RWPE2 (cell line): Measurements from ENCODE around the gene INHBC.

Experiments used
- ATAC-seq: fragments of 200-7000 bp; cut with Tn5 transposase; 3 replicates; pipeline ENCODE4 v1.9.1; 2021; ENCODE audit warnings: low read depth
- DNase-seq: peaks from one replicate; pipeline ENCODE4 v3.0.0-alpha.2; 2020; ENCODE audit warnings: low spot score
- H3K27ac ChIP-seq: fragments of 450-650 bp; 2 replicates; pipeline ENCODE4 v1.5.1; 2017; ENCODE audit warnings: mild to moderate bottlenecking; ENCODE audit not compliant: poor library complexity, severe bottlenecking
- H3K27me3 ChIP-seq: fragments of 250-450 bp; sonication (Bioruptor Pico); 2 replicates; pipeline ENCODE4 v1.5.1; 2021; ENCODE audit warnings: mild to moderate bottlenecking, moderate library complexity; ENCODE audit not compliant: insufficient read depth, poor library complexity, severe bottlenecking
- H3K36me3 ChIP-seq: fragments of 250-450 bp; sonication (Bioruptor Pico); 2 replicates; pipeline ENCODE4 v1.5.1; 2020; ENCODE audit warnings: low read depth, mild to moderate bottlenecking, moderate library complexity
- H3K4me1 ChIP-seq: fragments of 250-450 bp; sonication (Bioruptor Pico); 2 replicates; pipeline ENCODE4 v1.5.1; 2021; ENCODE audit warnings: mild to moderate bottlenecking, moderate library complexity; ENCODE audit not compliant: insufficient read depth, poor library complexity, severe bottlenecking
- H3K4me3 ChIP-seq: fragments of 250-450 bp; sonication (Bioruptor Pico); 2 replicates; pipeline ENCODE4 v1.5.1; 2021; ENCODE audit warnings: mild to moderate bottlenecking, moderate library complexity; ENCODE audit not compliant: severe bottlenecking
- H3K9me3 ChIP-seq: fragments of 250-450 bp; sonication (Bioruptor Pico); 2 replicates; pipeline ENCODE4 v1.5.1; 2021; ENCODE audit warnings: mild to moderate bottlenecking, moderate library complexity; ENCODE audit not compliant: severe bottlenecking
- CTCF ChIP-seq: fragments of 450-650 bp; IDR thresholded peaks from one replicate; pipeline ENCODE4 v1.5.1; 2017; ENCODE audit warnings: mild to moderate bottlenecking, moderate library complexity; ENCODE audit not compliant: poor library complexity, severe bottlenecking

INHBC gene

DNA sequence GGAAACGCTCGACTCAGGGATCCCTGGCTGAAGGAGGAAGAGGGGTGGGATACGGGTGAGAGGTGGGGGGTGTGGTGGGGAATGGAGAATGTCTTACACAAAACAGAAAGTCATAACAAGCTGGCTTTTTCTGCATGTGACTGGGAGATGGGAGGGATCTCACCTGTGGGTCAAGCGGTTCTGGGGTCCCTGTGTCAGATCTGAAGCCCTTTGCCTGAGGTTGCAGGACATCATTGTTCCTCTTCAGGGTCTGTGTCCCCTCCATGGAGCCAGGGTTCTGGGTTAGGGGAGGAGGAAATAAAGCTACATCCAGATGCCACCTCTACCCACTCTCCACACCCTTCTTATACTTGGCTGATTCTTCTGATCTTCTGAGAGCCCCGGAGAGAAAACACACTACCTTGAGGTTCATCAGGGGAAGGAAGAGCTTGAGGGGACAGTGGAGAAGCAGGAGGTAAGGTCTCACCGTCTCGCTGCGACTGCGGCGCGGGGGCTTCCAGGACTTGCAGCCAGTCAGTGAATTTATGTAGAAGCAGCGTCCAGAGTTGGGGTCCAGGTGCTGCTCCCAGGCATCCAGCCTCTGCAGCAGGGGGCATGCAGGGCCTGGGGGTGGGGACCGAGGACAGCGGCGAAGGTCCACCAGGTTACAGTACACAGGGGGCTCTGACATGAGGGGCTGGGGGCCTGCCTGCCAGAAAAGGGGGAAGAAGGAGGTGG lies 42.6 kb downstream of the INHBC start:
- Histone ChIP-seq H3K4me1 (no peaks in the 10 kb centered on the region), H3K27me3 (peaks cover 47% of the 10 kb centered on the region), H3K4me3 (no peak overlapping the region)

GRCh38 chr12:57477710-57478681 lies 43.4 kb downstream of the INHBC start:
- H3K9me3 ChIP-seq, result no peaks in the 10 kb centered on the region

More for the DNA sequence above, 42.6 kb downstream of the INHBC start:
- no peaks in the 10 kb centered on the region for H3K9me3 ChIP-seq
- no peak for TF ChIP-seq CTCF
- no peaks in the 10 kb centered on the region for H3K36me3 ChIP-seq
- H3K27ac ChIP-seq, result no peak overlapping the region
- DNase-seq (no peak), ATAC-seq (no peak)

DNA sequence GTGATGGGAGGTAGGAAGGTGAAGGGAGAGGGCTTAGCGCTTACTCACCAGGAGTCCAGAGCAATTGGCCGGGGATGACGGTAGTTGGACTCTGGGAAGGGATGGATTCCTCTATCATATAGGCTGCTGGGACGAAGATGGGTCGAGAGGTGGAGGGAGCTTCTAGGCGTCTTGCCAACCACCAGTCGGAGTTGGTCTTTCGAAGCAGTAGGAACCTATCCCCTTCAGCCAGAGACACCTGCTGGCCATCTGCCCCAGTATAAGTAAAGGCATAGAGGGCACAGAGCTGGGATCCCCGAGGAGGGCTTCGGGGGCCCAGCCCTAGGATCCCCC lies 44.4 kb downstream of the INHBC start:
- H3K27ac ChIP-seq, result no peak overlapping the region
- H3K27me3 ChIP-seq, result peaks cover 28% of the 10 kb centered on the region
- TF ChIP-seq CTCF, result no peak
- no peaks in the 10 kb centered on the region for H3K36me3 ChIP-seq
- no peak for ATAC-seq
- no peak for DNase-seq
- no peak overlapping the region for H3K4me3 ChIP-seq
- H3K4me1 ChIP-seq, result no peaks in the 10 kb centered on the region
- H3K9me3 ChIP-seq, result no peaks in the 10 kb centered on the region

More at GRCh38 chr12:57477710-57478681, 43.4 kb downstream of the INHBC start:
- Histone ChIP-seq H3K4me3 (no peak overlapping the region), H3K36me3 (no peaks in the 10 kb centered on the region), H3K4me1 (no peaks in the 10 kb centered on the region), H3K27ac (no peak overlapping the region), H3K27me3 (peaks cover 38% of the 10 kb centered on the region)
- no peak for ATAC-seq
- TF ChIP-seq CTCF, result no peak
- no peak for DNase-seq

DNA sequence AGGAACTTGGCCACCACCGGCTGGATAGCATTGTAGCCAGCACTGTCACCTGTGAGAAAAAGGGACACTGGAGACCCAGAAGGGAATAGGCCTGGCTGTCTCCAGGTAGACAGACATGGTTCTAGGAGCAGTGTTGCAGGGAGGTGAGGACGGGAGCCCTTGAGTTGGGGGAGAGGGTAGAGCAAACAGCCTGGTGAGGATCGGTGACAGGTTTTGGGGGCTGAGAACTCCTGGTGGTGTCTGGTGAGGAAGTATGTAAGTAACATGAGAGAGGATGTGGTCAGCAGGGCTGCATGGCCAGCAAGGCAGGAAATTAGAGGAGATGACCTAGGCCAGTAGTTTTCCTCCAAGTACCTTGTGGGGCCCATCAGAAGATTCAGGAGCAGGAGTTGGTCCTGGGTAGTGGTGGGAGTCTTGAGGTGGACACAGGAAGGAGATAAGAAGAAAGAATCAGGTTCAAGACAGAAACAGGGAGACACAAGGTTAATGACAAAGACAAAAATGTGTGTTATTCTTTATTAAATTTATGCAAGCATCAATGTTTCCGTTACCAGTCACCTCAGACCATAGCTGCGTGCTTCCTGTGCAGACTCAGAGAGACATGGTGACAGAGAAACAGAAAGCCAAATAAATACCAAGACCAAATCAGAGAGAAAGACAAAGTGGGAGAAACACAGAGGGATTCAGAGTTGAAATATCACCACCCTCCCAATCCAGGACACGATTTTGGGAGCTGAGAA lies 45.0 kb downstream of the INHBC start, which contains the start of gene ARHGAP9:
Gene ARHGAP9, minus strand, starts transcription at position 491 of the 740 bp plus-strand sequence. Its CDS starts 460 bp downstream, at position 31.
- ATAC-seq (no peak), DNase-seq (no peak)
- no peak for TF ChIP-seq CTCF
- Histone ChIP-seq H3K27me3 (peaks cover 23% of the 10 kb centered on the region), H3K4me3 (no peak within 1 kb of the TSS), H3K4me1 (no peaks in the 10 kb centered on the region), H3K36me3 (no peaks in the 10 kb centered on the region), H3K27ac (no peak within 1 kb of the TSS), H3K9me3 (no peaks in the 10 kb centered on the region)
